ENCODE measurements around the gene NEURL3.
"Not testable (repeated sequence)": the region's sequence is repeated elsewhere in the genome, so short reads cannot be mapped to it uniquely, and the experiment has no call there.

Gene NEURL3

GRCh38 chr2:96485350-96485749, 19.8 kb downstream of the NEURL3 start:
- DNase-seq (ENCODE audit: low spot score) = no peak

- no peak for DNase-seq (ENCODE audit: low spot score)
Observed at GRCh38 chr2:96484091-96484490, 21.1 kb downstream of the NEURL3 start.

GRCh38 chr2:96477458-96477857, 27.7 kb downstream of the NEURL3 start:
- DNase-seq (ENCODE audit: low spot score) = no peak

GRCh38 chr2:96471772-96472171, 33.4 kb downstream of the NEURL3 start:
- DNase-seq (ENCODE audit: low spot score) = no peak

GRCh38 chr2:96470636-96471035, 34.5 kb downstream of the NEURL3 start:
- peak; percentile 83 for DNase-seq (ENCODE audit: low spot score)

- no peak for DNase-seq (ENCODE audit: low spot score)
Observed at GRCh38 chr2:96470109-96470508, 35.0 kb downstream of the NEURL3 start.

GRCh38 chr2:96468904-96469303, 36.3 kb downstream of the NEURL3 start:
- DNase-seq (ENCODE audit: low spot score) = no peak

- no peak for DNase-seq (ENCODE audit: low spot score)
Observed at GRCh38 chr2:96464651-96465050, 40.5 kb downstream of the NEURL3 start.

- no peak for DNase-seq (ENCODE audit: low spot score)
Observed at GRCh38 chr2:96464061-96464460, 41.1 kb downstream of the NEURL3 start.

GRCh38 chr2:96463119-96463518, 42.0 kb downstream of the NEURL3 start:
- no peak for DNase-seq (ENCODE audit: low spot score)

- not testable (repeated sequence) for DNase-seq (ENCODE audit: low spot score)
Observed at GRCh38 chr2:96461616-96462015, 43.5 kb downstream of the NEURL3 start.

GRCh38 chr2:96452053-96452452, 53.1 kb downstream of the NEURL3 start:
- DNase-seq (ENCODE audit: low spot score) = no peak

GRCh38 chr2:96449637-96450036, 55.5 kb downstream of the NEURL3 start:
- no peak for DNase-seq (ENCODE audit: low spot score)

GRCh38 chr2:96449174-96449573, 56.0 kb downstream of the NEURL3 start:
- DNase-seq (ENCODE audit: low spot score) = no peak

- no peak for DNase-seq (ENCODE audit: low spot score)
Observed at GRCh38 chr2:96447726-96448125, 57.4 kb downstream of the NEURL3 start.

Measured in ecto neural progenitor cell (in vitro differentiated cells).